Stimulated activated CD4-positive, alpha-beta T cell treated with anti-CD3 and anti-CD28 coated beads, Interleukin-12 subunit alpha, Interleukin-12 subunit beta, amount 100 ng/mL, for 24 hours (primary cell): ENCODE measurements around the gene FGF12.

Experiments
- DNase-seq, 2 experiments: peaks; one replicate each; pipeline ENCODE4 v3.0.0-alpha.2; 2020; ENCODE audit warnings: low read depth in 2 of 2

FGF12 gene

GRCh38 chr3:192188218-192188835, 539.0 kb downstream of the FGF12 start:
- DNase-seq = peak; percentile 1 to 31

DNA sequence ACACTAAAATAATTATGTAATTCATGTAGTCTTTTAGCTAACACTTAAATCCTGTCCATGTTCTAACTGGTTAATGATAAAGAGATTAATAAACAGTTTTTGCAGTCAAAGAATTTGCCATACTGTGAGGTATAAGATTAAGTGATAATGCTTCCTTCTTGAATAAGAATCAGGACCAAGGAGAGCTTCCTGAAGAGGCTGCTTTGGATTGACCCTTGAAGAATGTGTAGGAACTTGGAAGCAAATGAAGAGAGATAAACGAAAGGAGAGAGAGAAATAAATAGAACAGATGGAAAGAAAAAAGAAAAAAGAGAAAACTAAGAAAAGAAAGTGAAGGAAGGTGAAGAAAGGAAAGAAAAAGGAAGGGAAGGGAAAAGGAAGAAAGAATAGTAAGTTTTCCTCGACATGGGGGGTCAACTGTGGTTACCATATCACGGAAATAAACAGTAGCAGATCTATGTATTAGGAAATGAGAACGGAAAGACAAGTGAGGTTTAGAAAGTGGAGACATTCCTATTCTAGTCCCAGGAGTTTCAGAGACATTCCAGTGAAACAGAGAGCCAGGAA, 539.8 kb downstream of the FGF12 start:
- DNase-seq = no peak

- no peak for DNase-seq
Measured at GRCh38 chr3:192186498-192186897, 540.8 kb downstream of the FGF12 start.

GRCh38 chr3:192186045-192186444, 541.3 kb downstream of the FGF12 start:
- DNase-seq = no peak

GRCh38 chr3:192183109-192183508, 544.2 kb downstream of the FGF12 start:
- DNase-seq = no peak

DNA sequence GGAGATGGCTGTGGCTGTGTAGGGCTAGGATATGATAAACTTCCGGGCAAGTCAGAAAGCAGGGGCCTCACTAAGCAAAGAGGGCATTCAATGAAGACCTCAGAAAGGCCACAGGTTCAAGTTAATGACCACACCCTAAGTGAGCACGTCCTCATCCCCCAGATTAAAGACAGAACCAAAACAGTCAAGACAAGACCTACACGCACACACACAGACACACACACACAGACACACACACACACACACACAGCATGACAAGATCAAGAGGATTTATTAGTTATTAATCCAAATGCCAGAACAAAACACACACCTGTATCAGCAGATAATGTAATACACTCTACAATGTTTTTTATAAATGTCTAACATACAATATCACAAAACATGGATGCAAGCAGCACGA, 546.2 kb downstream of the FGF12 start:
- DNase-seq = no peak

DNA sequence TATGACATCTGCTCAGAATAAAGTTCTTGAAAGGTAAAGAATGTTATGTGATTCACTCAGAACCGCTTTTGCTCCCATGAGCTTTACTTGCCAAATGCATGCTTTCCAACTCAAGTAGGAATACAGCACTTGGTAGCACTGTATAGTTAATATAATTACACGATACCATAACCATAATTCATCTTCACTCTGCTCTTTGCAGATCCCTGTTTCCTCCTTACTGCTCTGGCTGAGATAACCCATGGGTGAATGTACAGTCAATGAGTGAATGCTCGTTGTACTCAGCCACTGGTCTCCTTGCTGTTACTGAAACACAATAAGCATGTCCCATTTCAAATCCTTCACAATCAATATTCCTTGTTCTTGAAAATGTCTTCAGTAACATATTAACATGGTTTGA, 550.0 kb downstream of the FGF12 start:
- no peak for DNase-seq

DNA sequence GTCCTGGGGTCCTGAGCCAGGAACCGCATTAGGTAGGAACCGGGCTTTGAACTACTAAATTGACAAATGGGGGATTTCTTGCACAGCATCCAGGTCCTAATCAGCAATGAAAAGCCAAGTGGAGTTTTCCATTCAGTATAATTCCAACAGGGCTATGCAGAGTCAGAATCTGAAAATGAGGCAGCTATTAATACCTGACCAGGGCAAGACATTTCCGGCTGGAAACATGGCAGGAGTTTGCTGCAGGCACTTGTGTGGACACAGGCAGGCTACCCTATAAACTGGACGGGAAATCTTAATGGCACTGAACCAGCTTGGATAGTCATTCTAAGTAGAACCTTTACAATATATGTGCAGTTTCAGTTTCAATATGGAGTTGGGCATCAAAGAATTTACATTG, 553.1 kb downstream of the FGF12 start:
- DNase-seq = no peak

DNA sequence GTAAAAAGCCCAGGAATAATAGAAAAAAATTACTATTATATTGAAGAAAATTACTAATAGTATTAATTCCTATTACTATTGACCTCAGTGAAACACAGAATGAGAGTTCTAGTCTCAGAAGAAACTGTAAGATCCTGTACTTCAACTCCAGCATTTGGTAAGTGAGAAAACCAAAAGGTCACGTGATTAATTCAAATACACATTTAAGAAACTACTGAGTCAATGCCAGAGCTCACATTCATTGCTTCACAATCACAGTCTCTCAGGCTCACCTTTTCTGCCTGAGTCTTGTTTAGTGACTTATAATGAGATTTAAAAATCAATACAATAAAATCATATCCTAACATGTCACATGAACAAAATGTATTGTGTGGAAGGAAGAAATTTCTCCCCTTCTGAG, 556.1 kb downstream of the FGF12 start:
- DNase-seq = no peak

DNA sequence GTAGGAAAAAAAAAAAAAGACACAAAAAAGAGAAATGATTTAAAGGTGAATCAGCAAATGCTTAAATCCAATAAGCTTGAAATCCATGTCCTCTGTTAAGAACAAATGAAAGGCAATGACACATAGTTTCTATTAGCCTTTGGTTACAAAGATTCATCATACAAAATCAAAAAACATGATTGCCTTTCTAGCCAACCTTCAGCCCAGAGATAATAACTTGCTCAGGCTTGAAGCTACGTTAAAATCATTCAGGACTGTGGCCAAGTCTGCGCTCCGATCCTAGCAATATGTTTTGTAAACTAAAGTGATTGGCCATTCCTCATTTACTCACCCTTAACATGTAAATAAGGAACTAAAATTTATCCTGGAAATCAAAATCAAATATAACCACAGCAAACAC, 556.7 kb downstream of the FGF12 start:
- DNase-seq = no peak

DNA sequence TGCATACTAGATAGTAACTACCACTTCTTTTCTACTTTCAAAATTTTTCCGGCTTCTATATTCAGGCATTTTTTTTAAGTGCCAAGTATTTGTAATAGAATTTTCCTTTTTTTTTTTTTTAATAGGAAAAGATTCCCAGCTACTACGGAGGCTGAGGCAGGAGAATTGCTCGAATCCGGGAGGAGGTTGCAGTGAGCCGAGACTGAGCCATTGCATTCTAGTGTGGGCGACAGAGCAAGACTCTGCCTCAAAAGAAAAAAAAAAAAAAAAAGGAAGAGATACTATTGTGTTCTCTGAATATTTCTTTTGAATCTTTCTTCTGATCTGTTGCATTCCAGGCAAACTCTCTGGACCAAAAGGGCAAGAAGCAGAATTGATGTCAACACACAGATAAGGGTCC, 557.3 kb downstream of the FGF12 start:
- DNase-seq = no peak

DNA sequence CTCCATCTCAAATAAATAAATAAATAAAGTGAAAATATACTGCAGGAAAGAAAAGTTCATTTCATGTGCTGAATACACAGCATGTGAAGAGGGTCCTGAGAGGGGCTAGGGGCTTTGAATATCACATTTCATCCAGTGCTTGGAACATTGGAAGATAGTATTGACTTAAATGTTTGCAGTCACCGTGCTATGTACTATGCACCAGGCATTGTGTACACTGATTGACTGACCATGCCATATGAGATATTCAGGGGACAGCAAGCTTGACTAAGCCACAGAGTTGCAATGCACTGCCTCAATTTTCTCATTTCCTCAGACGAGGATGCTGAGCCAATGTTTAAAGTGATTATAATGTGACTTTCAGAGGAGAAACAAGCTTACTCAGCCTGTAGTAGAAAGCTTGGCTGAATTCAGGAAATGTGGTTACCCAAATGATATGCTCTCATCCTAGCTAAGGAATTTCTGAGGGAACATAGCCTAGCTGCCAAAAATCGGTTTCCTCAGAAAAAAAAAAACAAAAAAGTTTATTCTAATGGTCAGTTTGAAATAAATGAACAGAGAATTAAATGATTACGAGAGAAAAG, 557.9 kb downstream of the FGF12 start:
- DNase-seq = no peak

DNA sequence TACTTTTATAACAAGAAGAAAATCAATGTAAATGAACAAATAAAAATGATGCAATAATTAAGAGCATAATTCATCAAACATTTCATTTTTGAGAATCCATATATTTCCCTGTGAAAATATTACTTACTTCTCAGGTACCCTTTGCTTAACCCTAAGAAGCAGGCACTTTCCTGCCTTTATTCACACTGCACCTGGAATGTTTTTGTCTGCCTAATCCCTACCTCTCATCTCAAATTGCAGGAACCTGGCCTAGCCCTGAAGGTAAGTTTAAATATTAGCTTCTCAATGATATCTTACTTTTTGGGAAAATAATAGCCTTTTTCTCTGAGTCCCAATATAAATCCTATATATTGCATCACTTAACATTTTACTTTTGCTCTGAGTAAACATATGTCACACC, 559.1 kb downstream of the FGF12 start:
- no peak for DNase-seq

DNA sequence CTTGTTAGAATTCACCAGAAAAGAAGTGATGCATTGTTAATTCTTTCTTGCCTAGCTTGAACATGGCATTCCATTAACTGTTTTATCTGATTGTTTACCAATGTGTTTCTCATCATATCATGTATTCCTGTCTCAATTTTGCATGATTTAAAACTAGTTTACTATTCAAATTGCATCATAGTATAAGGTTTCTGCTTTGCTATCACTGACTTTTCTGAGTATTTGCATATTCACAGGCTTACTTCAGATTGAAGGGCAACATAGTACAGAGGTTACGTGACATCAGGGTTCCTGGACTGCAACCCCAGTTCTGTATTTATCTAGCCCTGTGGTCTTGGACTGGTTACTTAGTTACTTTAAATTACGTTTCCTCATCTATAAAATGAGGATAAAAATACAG, 561.8 kb downstream of the FGF12 start:
- DNase-seq = no peak

DNA sequence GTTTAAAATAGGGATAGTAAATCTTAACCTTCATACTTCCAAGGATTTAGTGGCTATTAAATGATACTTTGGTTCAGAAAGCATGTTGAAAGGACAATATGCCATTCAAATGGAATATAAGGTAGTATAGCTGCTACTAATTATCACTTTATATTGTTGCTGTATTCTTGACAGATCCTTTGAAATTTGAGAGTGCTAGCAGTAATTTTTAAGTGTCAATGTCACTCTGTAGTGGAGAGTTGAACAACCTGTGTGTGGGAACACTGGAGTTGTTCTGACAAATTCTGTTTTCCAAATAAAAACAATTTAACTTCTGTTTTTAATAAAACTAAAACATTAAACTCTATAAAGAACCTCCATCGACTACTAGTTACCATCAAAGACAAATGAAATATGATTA, 565.7 kb downstream of the FGF12 start:
- no peak for DNase-seq

- DNase-seq = no peak
Measured at GRCh38 chr3:192156382-192156781, 571.0 kb downstream of the FGF12 start.

DNA sequence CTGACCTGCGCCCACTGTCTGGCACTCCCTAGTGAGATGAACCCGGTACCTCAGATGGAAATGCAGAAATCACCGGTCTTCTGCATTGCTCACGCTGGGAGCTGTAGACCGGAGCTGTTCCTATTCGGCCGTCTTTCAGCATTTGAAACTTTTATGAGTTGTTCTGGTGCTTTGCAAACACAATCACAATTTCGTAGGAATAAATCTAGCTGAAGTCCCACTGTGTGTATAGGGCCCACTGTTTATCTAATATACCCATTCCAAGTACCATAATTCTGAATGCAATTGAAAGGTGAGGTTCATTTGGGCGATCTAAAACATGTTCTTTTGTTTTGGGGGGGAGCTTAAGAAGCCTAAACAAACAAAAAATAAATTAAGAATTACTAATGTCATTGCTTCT, 572.1 kb downstream of the FGF12 start:
- no peak for DNase-seq

DNA sequence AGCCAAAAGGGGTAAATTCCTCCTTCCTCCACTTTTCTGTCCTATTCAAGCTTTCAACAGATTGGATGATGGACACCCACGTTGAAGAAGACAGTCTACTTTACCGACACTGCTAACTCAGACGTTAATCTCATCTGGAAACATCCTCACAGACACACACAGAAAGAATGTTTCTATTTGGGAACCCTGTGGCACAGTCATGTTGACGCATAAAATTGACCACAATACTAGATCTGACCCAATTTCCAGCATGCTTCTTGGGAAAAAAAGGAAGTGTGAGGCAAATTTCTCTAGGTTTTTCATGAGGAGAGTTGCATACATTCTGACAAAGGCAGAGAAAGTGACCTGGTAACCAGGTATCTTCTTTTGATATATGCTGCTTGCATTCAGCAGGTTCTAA, 594.1 kb downstream of the FGF12 start:
- no peak for DNase-seq

- DNase-seq = no peak
Measured at GRCh38 chr3:192130534-192131132, 596.7 kb downstream of the FGF12 start.

GRCh38 chr3:192129586-192129985, 597.8 kb downstream of the FGF12 start:
- no peak for DNase-seq

DNA sequence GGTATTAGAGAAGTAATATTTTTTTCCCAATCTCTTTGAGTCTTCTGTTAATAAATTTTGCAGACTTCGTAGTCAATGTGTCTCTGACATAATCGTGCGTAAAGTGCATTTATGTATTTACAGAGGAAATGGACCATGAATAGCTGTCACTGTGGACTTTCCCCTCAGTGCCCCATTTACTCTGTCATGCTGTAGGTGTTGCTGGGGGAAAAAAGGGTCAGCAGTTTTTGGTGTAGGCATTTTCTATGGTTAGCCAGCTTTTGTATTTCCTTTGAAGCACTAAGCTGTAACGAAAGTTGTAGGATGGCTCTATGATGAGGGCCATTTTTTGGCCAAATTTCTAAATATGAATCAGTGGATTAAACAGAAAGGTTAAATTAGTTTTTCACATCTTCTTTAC, 598.4 kb downstream of the FGF12 start:
- no peak for DNase-seq

DNA sequence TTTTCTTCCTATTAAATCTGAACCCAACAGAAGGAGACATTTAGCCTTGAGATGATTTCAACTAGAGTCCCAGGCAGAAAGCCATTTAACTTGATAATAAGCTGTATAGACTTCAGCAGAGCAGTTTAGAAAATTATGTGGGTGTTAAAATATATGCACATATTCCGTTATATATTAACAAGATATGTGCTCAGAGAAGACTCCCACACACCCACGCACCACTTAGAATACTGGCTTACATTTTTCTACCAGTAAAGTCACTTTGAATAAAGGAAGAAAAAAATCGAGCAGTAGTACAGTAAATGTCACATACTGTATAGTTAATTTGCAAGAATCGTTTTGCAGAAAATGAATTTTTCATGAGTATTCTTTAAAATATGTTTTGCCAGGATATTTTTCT, 599.3 kb downstream of the FGF12 start:
- no peak for DNase-seq

DNA sequence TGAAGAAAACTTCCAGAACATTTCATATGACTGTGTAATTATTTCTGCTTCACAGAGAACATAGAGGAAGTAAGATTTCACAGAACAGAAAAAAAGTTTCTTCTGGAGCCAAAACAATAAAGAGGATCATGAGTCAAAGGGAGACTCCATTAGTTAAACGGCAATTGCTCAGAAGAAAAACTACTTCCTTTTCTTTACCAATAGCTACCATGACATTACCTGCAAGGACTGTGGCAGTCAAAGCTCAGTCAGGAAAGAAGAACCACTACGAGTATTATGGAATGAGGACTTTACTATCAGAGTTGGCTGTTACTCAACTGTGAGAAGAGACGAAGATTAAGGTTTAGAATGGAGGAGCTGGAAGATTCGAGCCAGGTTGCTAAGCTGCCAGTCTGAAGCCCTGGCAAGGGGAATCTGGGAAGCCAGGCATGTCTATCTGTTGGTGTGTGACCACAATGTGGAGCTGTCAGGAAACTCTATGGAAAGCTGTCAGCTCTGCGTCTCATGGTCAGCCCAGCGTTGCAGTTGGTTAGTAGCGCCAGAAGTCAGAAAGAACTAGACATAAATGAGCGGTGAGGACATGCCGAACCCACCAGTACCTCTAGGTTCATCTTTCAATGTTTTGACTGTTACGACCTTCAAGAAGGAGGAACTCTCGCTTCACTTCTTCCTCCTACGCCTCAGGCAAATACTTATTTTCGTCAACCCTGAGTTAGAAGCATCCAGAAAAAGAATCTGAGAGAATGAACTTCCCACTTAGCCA, 604.3 kb downstream of the FGF12 start:
- DNase-seq = no peak
